Measurements from ENCODE around the gene POLD2.

The POLD2 gene

DNA sequence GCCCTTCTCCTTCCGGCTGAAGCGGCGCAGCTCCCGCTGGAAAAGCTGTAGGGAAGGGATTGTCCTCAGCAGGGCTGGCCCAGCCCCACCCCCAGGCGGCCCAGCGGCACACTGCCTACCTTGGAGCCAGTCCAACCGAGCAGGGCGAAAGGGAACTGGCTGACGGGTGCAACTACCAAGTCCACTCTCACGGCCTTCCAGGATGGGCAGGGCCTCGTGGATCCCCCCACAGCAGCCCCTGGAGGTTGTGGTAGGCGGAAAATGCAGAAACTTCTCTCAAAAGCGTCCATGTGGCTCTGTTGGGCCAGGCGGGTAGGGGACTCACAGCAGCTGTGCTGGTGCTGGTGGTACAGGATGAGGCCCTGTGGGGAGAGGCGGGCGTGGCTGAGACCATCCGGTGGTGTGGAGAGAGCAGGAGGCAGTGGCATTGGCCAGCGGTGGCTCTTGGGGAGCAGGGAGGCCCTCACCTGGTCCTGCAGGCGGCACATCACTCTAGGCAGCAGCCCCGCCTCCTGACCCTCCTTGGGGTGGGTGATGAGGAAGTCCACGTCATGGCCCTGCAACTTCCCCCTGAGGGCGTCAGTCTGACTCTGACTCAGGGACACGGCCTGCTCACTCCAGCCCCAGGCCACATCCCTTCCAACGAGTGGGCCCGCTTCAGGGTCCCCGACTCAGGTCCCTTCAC, 49.5 kb downstream of the POLD2 start:
- DNase-seq: peak; percentile 61 to 95 (median 74)
- intact Hi-C loops (cut with DNase I): no loop called here

- intact Hi-C loops (cut with DNase I): no loop called here
- peak in 8 of 10 donors; percentile 45 to 92 (median 68) for DNase-seq
These were observed 50.8 kb downstream of the POLD2 start for GRCh38 chr7:44072364-44073231.

GRCh38 chr7:44071726-44072363, 51.5 kb downstream of the POLD2 start:
- DNase-seq: peak in 3 of 10 donors; percentile 14 to 52 (median 43)
- intact Hi-C loops (cut with DNase I): no loop called here

DNA sequence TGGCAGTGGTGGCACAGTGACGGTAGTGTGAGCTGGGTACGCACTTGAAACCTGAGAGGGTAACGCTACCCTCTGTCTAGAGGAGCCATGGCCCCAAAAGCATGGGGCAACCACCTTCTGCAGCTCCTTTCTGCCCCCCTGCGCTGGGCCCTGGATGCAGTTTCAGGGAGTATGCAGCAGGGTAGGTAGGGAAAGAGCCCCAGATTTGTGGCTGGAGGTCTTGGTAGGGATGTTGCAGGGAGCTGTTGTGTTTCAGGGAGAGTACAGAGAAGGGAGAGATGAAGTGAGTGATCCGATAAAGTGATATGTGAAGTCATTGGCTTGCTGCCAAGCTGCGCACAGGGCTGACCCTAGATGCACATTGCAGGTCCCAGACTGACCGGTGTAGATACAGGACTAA, 55.3 kb downstream of the POLD2 start:
- intact Hi-C loops (cut with DNase I): no loop called here

GRCh38 chr7:44067064-44067951, 56.0 kb downstream of the POLD2 start:
- DNase-seq: peak in 3 of 10 donors; percentile 44 to 66 (median 59)
- intact Hi-C loops (cut with DNase I): no loop called here

More for the DNA sequence above, 55.3 kb downstream of the POLD2 start:
- DNase-seq: peak in 3 of 10 donors; percentile 13 to 50 (median 27)

DNA sequence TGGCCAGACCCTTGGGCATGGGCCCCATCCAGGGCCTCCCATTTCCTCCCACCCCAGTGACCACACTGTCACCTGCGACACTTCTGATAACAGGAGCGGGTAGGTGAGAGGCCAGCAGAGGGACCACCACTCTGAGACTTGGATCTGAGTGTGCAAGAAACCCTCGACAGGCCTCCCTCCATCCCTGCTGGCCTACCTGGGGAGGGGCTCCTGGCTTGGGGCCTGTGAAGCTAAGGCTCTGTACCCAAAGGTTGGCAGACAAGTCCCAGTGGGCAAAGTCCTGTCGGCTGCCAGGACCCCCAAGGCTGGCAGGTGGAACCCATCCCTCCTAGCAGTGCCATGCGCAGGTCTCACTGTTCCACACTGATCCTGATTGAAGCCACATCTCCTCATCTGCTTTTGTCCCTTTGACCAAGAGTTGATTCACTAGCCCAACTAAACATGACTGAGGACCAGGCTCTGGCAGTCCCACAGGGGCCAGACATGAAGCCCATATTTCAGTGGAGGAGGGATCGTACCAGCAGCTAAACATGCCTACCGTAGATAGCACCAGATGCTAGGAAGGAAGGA, 56.8 kb downstream of the POLD2 start:
- intact Hi-C loops (cut with DNase I): no loop called here
- DNase-seq: peak in 3 of 10 donors; percentile 60 to 81 (median 64)

GRCh38 chr7:44066111-44066460, 57.3 kb downstream of the POLD2 start:
- peak in 1 of 10 donors; percentile 70 for DNase-seq
- intact Hi-C loops (cut with DNase I): no loop called here

DNA sequence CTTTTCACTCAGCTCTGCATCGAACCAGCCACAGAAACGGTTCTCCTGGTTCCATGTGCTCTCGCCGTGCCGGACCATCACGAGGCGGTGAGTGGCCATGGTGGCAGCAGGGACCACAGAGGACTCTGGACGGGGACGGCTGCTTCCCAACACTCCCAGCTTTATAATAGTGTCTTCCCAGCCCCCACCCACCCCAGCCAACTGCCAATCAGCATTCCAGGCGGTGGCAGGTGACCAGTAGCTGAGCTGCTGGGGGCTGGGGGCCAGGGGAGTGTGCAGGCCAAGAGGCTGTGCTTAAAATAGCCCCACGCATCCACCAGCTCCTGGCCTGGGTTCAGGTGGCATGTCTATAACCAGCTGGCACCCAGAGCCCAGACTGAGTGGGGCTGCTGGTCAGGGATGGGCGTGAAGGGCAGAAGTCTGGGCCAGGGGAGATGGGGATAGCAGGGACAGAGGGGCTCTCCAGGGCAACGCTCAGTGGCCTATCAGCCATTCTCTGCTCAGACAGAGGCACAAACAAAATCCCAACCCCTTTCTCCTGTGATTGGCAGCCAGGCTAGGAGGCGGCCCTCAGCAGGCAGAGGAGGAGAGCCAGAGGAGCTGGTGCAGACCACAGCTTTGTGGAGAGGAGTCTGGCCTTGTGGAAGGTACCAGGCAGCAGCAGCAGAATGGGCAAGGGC, 57.8 kb downstream of the POLD2 start, which contains the start of gene PGAM2:
Gene PGAM2, minus strand, starts transcription at position 137 of the 680 bp plus-strand sequence. Its CDS starts 38 bp downstream, at position 99.
- intact Hi-C loops (cut with DNase I): no loop called here

DNA sequence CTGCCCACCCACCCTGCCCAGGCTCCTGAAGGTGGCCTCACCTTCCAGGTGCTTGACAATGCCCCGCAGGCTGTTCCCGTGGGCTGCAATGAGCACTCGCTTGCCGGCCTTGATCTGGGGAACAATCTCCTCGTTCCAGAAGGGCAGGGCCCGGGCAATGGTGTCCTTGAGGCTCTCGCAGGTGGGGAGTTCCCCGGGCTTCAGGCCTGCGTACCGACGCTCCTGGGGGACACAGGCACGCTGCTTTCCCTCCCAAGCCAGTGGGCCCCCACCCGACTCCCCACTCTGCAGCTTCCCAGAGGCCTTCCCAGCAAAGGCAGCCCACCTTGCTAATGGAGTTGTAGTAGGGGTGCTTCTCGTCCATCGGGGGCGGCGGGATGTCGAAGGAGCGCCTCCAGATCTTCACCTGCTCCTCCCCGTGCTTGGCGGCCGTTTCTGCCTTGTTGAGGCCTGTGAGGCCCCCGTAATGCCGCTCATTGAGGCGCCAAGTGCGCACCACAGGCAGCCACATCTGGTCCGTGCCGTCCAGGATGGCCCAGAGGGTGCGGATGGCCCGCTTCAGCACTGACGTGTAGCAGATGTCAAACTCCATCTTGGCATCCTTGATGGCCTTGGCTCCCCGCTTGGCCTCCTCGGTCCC, 58.4 kb downstream of the POLD2 start:
- intact Hi-C loops (cut with DNase I): no loop called here
- DNase-seq: peak in 3 of 10 donors; percentile 66 to 79 (median 75)

More for the DNA sequence above, 57.8 kb downstream of the POLD2 start, which contains the start of gene PGAM2:
- peak in 9 of 10 donors; percentile 39 to 91 (median 48) for DNase-seq
